ENCODE data around the gene NHEJ1. TPM values are rescaled to one million over a fixed set of nuclear protein-coding genes. Genes with fewer than 3 reads are reported as not detected.

The NHEJ1 gene
- total and polyA plus RNA-seq, 4 donors, result 8.4 to 21.1 (median 12.5) TPM

DNA sequence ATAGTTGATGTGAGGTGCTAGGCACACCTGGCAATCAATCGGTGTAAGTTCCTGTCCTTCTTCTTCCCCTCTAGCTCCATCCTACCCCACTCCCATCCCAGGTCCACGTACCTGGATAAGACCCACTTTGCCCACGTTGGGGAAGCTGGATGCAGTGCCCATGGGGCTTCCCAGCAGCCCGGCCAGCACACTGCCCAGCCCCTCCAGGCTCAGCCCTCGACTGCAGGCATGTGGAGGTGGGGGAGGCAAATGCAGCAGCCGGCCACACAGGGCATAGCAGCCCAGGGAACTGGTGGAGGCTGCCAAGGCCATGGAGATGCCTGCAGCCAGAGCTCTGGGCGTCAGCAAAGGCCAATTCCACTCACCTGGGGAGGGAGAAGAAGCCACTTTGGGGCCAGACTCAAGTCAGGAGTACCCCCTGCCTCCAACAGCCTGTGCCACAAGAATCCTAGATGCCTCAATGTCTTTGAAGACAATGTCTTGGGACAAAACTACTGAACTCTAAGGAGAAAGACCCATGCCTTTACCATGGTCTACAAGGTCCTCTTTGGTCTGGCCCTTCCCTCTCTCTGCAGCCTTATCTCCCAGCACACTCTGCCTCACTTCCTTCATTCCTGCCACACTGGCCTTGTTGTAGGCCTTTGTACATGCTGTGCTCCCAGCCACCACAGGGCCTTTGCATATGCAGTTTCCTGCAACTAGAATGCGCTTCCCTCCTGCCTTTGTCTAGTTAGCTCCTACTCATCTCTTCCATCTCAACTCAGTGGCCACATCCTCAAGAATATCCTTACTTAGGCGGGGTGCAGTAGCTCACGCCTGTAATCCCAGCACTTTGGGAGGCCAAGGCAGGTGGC, 4.7 kb upstream of the NHEJ1 start:
- no peaks in the 10 kb centered on the region for H3K9me3 ChIP-seq (ENCODE audit: control insufficient read depth in 4 of 4, insufficient read depth in 3 of 4, low read length in 3 of 4)
- H3K4me1 ChIP-seq (ENCODE audit: control insufficient read depth in 5 of 5, insufficient read depth in 5 of 5, low read length in 5 of 5), result no peaks in the 10 kb centered on the region
- H3K9ac ChIP-seq (ENCODE audit: insufficient read depth in 1 of 2, low read length in 2 of 2), result no peak overlapping the region
- H3K4me3 ChIP-seq, result no peak overlapping the region
- no peaks in the 10 kb centered on the region for H3K27me3 ChIP-seq (ENCODE audit: control insufficient read depth in 3 of 3, insufficient read depth in 3 of 3, low read length in 2 of 3)
- 92% methylated on average over 10 of the region's 10 CpGs for WGBS, 2 donors
- TF ChIP-seq, protein P1, sequence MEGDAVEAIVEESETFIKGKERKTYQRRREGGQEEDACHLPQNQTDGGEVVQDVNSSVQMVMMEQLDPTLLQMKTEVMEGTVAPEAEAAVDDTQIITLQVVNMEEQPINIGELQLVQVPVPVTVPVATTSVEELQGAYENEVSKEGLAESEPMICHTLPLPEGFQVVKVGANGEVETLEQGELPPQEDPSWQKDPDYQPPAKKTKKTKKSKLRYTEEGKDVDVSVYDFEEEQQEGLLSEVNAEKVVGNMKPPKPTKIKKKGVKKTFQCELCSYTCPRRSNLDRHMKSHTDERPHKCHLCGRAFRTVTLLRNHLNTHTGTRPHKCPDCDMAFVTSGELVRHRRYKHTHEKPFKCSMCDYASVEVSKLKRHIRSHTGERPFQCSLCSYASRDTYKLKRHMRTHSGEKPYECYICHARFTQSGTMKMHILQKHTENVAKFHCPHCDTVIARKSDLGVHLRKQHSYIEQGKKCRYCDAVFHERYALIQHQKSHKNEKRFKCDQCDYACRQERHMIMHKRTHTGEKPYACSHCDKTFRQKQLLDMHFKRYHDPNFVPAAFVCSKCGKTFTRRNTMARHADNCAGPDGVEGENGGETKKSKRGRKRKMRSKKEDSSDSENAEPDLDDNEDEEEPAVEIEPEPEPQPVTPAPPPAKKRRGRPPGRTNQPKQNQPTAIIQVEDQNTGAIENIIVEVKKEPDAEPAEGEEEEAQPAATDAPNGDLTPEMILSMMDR (IDR thresholded peaks at IDR 0.05; ENCODE audit: control extremely low read depth, extremely low read depth), result no peak
- peaks cover 0 to 2% (median 0%) of the 10 kb centered on the region in 4 donors for H3K36me3 ChIP-seq (ENCODE audit: control insufficient read depth in 4 of 4, insufficient read depth in 4 of 4, low read length in 4 of 4)
- ATAC-seq (ENCODE audit: insufficient read depth, low FRiP score) (no peak), DNase-seq (no peak)
- no peak overlapping the region for H3K27ac ChIP-seq (ENCODE audit: low read depth in 1 of 2, low read length in 1 of 2)

- ATAC-seq (ENCODE audit: insufficient read depth, low FRiP score) (no peak), DNase-seq (no peak)
- Histone ChIP-seq H3K4me3 (no peak overlapping the region), H3K27ac (ENCODE audit: low read depth in 1 of 2, low read length in 1 of 2) (no peak overlapping the region), H3K36me3 (ENCODE audit: control insufficient read depth in 4 of 4, insufficient read depth in 4 of 4, low read length in 4 of 4) (peaks cover 0 to 2% (median 0%) of the 10 kb centered on the region in 4 donors), H3K9me3 (ENCODE audit: control insufficient read depth in 4 of 4, insufficient read depth in 3 of 4, low read length in 3 of 4) (no peaks in the 10 kb centered on the region), H3K4me1 (ENCODE audit: control insufficient read depth in 5 of 5, insufficient read depth in 5 of 5, low read length in 5 of 5) (peaks cover 0 to 5% (median 5%) of the 10 kb centered on the region in 5 donors), H3K27me3 (ENCODE audit: control insufficient read depth in 3 of 3, insufficient read depth in 3 of 3, low read length in 2 of 3) (no peaks in the 10 kb centered on the region), H3K9ac (ENCODE audit: insufficient read depth in 1 of 2, low read length in 2 of 2) (no peak overlapping the region)
- WGBS, 2 donors, result 93 to 96% methylated on average over 6 of the region's 6 CpGs
- TF ChIP-seq, protein P1 (IDR thresholded peaks at IDR 0.05; ENCODE audit: control extremely low read depth, extremely low read depth), result no peak
Measured at GRCh38 chr2:219163156-219163555, 2.5 kb upstream of the NHEJ1 start.

- 75 to 77% methylated on average over 4 of the region's 4 CpGs for WGBS, 2 donors
- Histone ChIP-seq H3K36me3 (ENCODE audit: control insufficient read depth in 4 of 4, insufficient read depth in 4 of 4, low read length in 4 of 4) (peaks cover 3 to 7% (median 7%) of the 10 kb centered on the region in 4 donors), H3K9ac (ENCODE audit: insufficient read depth in 1 of 2, low read length in 2 of 2) (no peak overlapping the region), H3K4me3 (no peak overlapping the region), H3K27ac (ENCODE audit: low read depth in 1 of 2, low read length in 1 of 2) (peak overlapping the region in 1 of 2 donors; percentile 97), H3K9me3 (ENCODE audit: control insufficient read depth in 4 of 4, insufficient read depth in 3 of 4, low read length in 3 of 4) (no peaks in the 10 kb centered on the region), H3K4me1 (ENCODE audit: control insufficient read depth in 5 of 5, insufficient read depth in 5 of 5, low read length in 5 of 5) (peaks cover 0 to 5% (median 5%) of the 10 kb centered on the region in 5 donors), H3K27me3 (ENCODE audit: control insufficient read depth in 3 of 3, insufficient read depth in 3 of 3, low read length in 2 of 3) (no peaks in the 10 kb centered on the region)
- DNase-seq, result no peak
- TF ChIP-seq, protein P1 (IDR thresholded peaks at IDR 0.05; ENCODE audit: control extremely low read depth, extremely low read depth), result no peak
- ATAC-seq (ENCODE audit: insufficient read depth, low FRiP score), result no peak
Measured at GRCh38 chr2:219161097-219161496, 482 bp upstream of the NHEJ1 start.

Measured in lung (tissue), 12 donors.